Measurements from ENCODE around the gene MOSPD3.

GRCh38 chr7:100629117-100629716, 16.9 kb downstream of the MOSPD3 start:
- TF ChIP-seq POLR2AphosphoS5 (IDR thresholded peaks at IDR 0.05; ENCODE audit: low read depth) (no peak), CTCF (IDR thresholded peaks at IDR 0.05; ENCODE audit: insufficient read depth, low read length) (no peak), REST (IDR thresholded peaks at IDR 0.05; ENCODE audit: insufficient replicate concordance, low read depth) (no peak), GABPA (IDR thresholded peaks at IDR 0.05; ENCODE audit: low read depth) (no peak)
